ENCODE measurements around the gene CHRNB2. TPM values are rescaled to one million over a fixed set of nuclear protein-coding genes. Genes with fewer than 3 reads are reported as not detected.
A peak's percentile ranks its signal among the peaks of the same experiment; 100 is the strongest.

CHRNB2 gene
- total and polyA plus RNA-seq, 4 donors = 5.8 to 24.1 (median 19.1) TPM

DNA sequence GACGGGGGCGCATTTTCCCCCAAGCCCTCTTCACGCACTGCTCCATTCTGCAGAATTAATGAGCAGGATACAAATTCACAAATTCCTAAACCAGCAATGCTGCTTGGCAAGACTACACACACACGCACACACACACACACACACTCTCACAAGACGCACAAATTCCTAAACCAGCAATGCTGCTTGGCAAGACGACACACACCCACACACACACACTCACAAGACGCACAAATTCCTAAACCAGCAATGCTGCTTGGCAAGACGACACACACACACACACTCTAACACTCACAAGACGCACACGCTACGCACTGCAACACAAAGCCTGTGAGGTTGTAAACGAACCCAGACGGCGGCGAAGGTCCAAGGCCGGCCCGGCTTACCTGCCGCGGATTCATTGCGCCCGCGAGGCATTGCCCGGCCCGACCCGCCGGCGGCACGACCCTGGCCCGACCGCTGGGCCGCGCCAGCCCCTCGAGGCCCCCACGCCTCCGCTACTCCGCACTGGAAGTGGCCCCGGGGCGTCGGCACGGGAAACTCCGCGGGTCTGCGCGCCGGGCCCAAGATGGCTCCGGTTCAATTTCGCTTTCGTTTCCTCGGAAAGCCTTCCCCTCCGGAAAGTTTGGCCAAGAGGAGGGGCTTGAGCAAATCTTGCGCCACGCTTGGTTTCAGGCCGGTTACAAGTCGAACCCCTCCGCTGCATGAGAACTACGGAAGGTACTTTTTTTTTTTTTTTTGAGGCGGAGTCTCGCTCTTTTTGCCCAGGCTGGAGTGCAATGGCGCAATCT, 40.2 kb downstream of the CHRNB2 start, which contains the start of gene ADAR:
Gene ADAR (minus strand): TSS at position 578 of the 788 bp plus-strand sequence. CDS start 180 bp downstream, at position 398.
- DNase-seq (ENCODE audit: low read depth in 4 of 6, low spot score in 6 of 6) = peak; percentile 69 to 96 (median 80)
- peak within 1 kb of the TSS; percentile 93 for H3K27ac ChIP-seq (ENCODE audit: low read depth, low read length)
- peak within 1 kb of the TSS; percentile 70 for H3K4me3 ChIP-seq (ENCODE audit: low read depth, low read length)
- peaks cover 9% of the 10 kb centered on the region for H3K4me1 ChIP-seq (ENCODE audit: control insufficient read depth, insufficient read depth, low read length)
- no peaks in the 10 kb centered on the region for H3K9me3 ChIP-seq (ENCODE audit: control insufficient read depth, insufficient read depth, low read length)
- H3K27me3 ChIP-seq (ENCODE audit: control insufficient read depth, insufficient read depth, low read length) = no peaks in the 10 kb centered on the region
- no peaks in the 10 kb centered on the region for H3K36me3 ChIP-seq (ENCODE audit: control insufficient read depth, insufficient read depth, low read length)
- under 1% methylated on average over 58 of the region's 59 CpGs for WGBS (ENCODE audit: insufficient coverage)

DNA sequence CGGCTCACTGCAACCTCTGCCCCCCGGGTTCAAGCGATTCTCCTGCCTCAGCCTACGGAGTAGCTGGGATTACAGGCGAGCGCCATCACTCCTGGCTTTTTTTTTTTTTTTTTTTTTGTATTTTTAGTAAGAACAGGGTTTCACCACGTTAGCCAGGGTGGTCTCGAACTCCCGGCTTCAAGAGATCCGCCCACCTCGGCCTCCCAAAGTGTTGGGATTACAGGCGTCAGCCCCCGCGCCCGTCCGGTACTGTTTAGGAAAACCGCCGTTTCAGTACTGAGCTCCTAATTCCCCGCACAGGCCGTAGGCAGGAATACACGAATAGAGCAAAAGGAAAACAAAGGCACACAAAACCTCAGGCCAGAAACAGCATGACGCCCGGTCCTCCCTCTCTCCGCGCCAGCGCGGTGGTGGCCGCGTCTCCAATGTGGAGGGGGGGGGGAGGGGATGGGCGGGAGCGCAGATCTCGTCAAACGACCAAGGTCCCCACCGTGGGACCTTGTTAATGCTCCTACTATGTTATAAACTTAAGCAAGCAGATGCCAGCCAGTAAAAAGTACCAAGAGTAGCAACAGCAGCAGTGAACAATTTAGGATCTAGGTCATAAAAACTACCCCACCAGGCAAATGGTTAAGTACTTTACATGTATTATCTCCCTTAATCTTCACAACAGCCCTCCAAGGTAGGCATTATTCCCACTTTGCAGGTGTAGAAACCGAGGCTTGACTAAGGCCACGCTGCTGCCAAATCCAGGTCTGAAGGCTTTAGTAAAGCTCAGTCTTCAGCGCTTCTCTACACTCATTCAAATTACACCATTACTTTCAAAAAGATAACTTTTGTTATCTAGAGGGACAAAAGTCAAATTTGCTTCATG, 41.1 kb downstream of the CHRNB2 start:
- peak overlapping the region; percentile 93 for H3K27ac ChIP-seq (ENCODE audit: low read depth, low read length)
- H3K4me1 ChIP-seq (ENCODE audit: control insufficient read depth, insufficient read depth, low read length) = peaks cover 9% of the 10 kb centered on the region
- H3K9me3 ChIP-seq (ENCODE audit: control insufficient read depth, insufficient read depth, low read length) = no peaks in the 10 kb centered on the region
- H3K36me3 ChIP-seq (ENCODE audit: control insufficient read depth, insufficient read depth, low read length) = no peaks in the 10 kb centered on the region
- peak in 5 of 6 donors; percentile 29 to 84 (median 36) for DNase-seq (ENCODE audit: low read depth in 4 of 6, low spot score in 6 of 6)
- 3% methylated on average over 17 of the region's 37 CpGs for WGBS (ENCODE audit: insufficient coverage)
- peak overlapping the region; percentile 70 for H3K4me3 ChIP-seq (ENCODE audit: low read depth, low read length)
- no peaks in the 10 kb centered on the region for H3K27me3 ChIP-seq (ENCODE audit: control insufficient read depth, insufficient read depth, low read length)

DNA sequence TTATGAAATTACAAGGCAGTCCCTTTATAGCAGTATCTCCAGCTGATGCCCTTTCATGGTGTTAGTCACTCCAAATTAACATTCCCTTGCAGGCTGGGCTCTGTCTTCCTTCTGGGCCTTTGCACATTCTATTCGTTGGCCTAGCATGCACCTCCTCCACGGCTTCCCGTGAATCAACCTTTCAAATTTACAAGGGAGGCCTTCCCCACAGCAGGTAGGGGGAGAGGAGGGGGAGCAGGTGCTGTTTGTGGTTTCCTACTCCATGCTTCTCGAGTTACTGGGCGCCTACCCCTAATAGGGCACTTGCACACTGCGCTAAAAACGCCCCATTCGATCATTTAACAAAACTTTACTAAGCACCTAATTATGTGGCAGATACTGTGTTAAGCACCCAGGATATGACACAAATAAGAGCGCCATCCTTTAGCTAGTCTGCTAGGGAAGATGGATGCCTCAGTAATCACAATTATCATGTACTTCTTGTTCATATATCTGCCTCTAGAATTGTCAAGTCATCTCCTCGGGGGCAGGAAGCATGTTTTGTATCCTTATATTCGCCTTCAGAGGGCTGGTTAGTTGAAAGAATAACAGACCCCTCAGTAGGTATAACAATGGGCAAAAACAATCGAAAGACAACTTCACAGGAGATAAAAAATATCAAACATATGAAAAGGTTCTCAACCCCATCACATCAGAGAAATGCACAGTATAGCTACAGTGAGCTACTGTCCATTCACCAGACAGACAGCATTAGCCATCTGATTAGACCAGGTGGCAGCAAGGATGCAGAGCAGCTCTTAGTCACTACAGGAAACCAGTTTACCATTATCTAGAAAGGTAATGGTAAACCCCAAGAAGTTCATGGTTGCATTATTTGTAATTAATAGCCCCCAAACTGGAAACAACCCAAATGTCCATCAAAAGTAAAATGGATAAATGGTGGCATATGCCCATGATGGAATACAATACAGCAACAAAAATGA, 42.1 kb downstream of the CHRNB2 start:
- no peak for DNase-seq (ENCODE audit: low read depth in 4 of 6, low spot score in 6 of 6)
- H3K4me1 ChIP-seq (ENCODE audit: control insufficient read depth, insufficient read depth, low read length) = peaks cover 9% of the 10 kb centered on the region
- H3K36me3 ChIP-seq (ENCODE audit: control insufficient read depth, insufficient read depth, low read length) = no peaks in the 10 kb centered on the region
- no peaks in the 10 kb centered on the region for H3K27me3 ChIP-seq (ENCODE audit: control insufficient read depth, insufficient read depth, low read length)
- peak overlapping the region; percentile 93 for H3K27ac ChIP-seq (ENCODE audit: low read depth, low read length)
- no peaks in the 10 kb centered on the region for H3K9me3 ChIP-seq (ENCODE audit: control insufficient read depth, insufficient read depth, low read length)
- H3K4me3 ChIP-seq (ENCODE audit: low read depth, low read length) = no peak overlapping the region
- 53% methylated on average over 3 of the region's 12 CpGs for WGBS (ENCODE audit: insufficient coverage)

DNA sequence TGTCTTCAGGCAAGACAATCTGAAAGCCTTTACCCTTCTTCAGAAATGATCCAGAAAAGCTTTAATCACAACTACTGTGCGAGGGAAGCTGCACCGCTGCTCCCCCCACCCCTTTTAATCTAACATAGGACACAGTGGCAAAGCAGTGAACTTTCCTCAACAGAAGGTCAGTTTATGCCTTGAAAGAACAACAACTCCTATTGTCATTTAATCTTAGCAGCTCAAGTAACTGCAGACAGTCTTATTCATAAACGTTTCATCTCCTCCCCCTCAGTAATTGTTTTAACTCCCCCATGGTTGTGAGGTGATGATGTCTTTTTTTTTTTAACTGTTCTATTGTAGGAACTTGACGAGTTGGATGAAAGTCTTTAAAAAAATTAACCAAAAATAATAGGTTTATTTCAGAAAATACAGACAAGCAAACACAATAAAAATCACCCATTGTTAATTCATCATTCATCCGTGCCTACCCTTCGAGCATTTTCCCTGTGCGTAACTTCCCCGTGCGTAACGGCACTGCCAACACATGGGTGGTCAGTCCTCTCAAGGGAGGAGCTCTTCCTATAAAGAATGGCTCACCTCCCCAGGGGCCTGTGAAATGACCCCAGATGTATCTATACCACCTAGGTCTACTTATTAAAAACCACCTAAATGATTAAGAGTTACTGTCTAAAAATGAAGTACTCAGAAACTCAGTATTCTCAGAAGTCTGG, 43.7 kb downstream of the CHRNB2 start:
- Histone ChIP-seq H3K27ac (ENCODE audit: low read depth, low read length) (no peak overlapping the region), H3K36me3 (ENCODE audit: control insufficient read depth, insufficient read depth, low read length) (no peaks in the 10 kb centered on the region), H3K27me3 (ENCODE audit: control insufficient read depth, insufficient read depth, low read length) (no peaks in the 10 kb centered on the region), H3K4me1 (ENCODE audit: control insufficient read depth, insufficient read depth, low read length) (peaks cover 9% of the 10 kb centered on the region), H3K9me3 (ENCODE audit: control insufficient read depth, insufficient read depth, low read length) (no peaks in the 10 kb centered on the region), H3K4me3 (ENCODE audit: low read depth, low read length) (no peak overlapping the region)
- 17% methylated on average over 3 of the region's 10 CpGs for WGBS (ENCODE audit: insufficient coverage)
- DNase-seq (ENCODE audit: low read depth in 4 of 6, low spot score in 6 of 6) = no peak

GRCh38 chr1:154614247-154614646, 46.7 kb downstream of the CHRNB2 start:
- Histone ChIP-seq H3K4me1 (ENCODE audit: control insufficient read depth, insufficient read depth, low read length) (peaks cover 3% of the 10 kb centered on the region), H3K27ac (ENCODE audit: low read depth, low read length) (no peak overlapping the region), H3K27me3 (ENCODE audit: control insufficient read depth, insufficient read depth, low read length) (no peaks in the 10 kb centered on the region), H3K4me3 (ENCODE audit: low read depth, low read length) (no peak overlapping the region), H3K9me3 (ENCODE audit: control insufficient read depth, insufficient read depth, low read length) (no peaks in the 10 kb centered on the region), H3K36me3 (ENCODE audit: control insufficient read depth, insufficient read depth, low read length) (no peaks in the 10 kb centered on the region)
- no peak for DNase-seq (ENCODE audit: low read depth in 4 of 6, low spot score in 6 of 6)
- WGBS (ENCODE audit: insufficient coverage) = 100% methylated on average over 4 of the region's 4 CpGs

DNA sequence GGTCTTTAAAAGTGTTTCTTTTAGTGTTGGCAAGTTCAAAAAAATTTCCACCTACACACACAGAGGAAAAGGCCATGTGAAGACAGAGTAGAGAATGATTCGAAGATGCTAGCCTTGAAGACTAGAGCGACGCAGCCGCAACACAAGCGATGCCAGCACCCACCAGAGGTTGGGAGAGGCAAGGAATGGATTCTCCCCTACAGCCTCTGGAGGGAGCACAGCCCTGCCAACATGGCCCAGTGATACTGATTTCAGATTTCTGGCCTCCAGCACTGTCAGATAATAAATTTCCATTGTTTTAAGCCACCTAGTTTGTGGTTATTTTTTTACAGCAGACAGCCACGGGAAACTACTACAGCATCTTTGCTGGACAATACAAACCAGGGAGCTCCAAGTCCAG, 47.3 kb downstream of the CHRNB2 start:
- H3K9me3 ChIP-seq (ENCODE audit: control insufficient read depth, insufficient read depth, low read length) = no peaks in the 10 kb centered on the region
- H3K4me3 ChIP-seq (ENCODE audit: low read depth, low read length) = no peak overlapping the region
- DNase-seq (ENCODE audit: low read depth in 4 of 6, low spot score in 6 of 6) = no peak
- peaks cover 3% of the 10 kb centered on the region for H3K4me1 ChIP-seq (ENCODE audit: control insufficient read depth, insufficient read depth, low read length)
- WGBS (ENCODE audit: insufficient coverage) = 83% methylated on average over 5 of the region's 6 CpGs
- H3K36me3 ChIP-seq (ENCODE audit: control insufficient read depth, insufficient read depth, low read length) = no peaks in the 10 kb centered on the region
- no peaks in the 10 kb centered on the region for H3K27me3 ChIP-seq (ENCODE audit: control insufficient read depth, insufficient read depth, low read length)
- H3K27ac ChIP-seq (ENCODE audit: low read depth, low read length) = no peak overlapping the region

- no peaks in the 10 kb centered on the region for H3K9me3 ChIP-seq (ENCODE audit: control insufficient read depth, insufficient read depth, low read length)
- no peaks in the 10 kb centered on the region for H3K36me3 ChIP-seq (ENCODE audit: control insufficient read depth, insufficient read depth, low read length)
- WGBS (ENCODE audit: insufficient coverage) = 95% methylated on average over 3 of the region's 4 CpGs
- H3K27me3 ChIP-seq (ENCODE audit: control insufficient read depth, insufficient read depth, low read length) = no peaks in the 10 kb centered on the region
- DNase-seq (ENCODE audit: low read depth in 4 of 6, low spot score in 6 of 6) = no peak
- H3K4me3 ChIP-seq (ENCODE audit: low read depth, low read length) = no peak overlapping the region
- H3K27ac ChIP-seq (ENCODE audit: low read depth, low read length) = no peak overlapping the region
- peaks cover 3% of the 10 kb centered on the region for H3K4me1 ChIP-seq (ENCODE audit: control insufficient read depth, insufficient read depth, low read length)
These were observed 47.8 kb downstream of the CHRNB2 start for GRCh38 chr1:154615411-154615810.

DNA sequence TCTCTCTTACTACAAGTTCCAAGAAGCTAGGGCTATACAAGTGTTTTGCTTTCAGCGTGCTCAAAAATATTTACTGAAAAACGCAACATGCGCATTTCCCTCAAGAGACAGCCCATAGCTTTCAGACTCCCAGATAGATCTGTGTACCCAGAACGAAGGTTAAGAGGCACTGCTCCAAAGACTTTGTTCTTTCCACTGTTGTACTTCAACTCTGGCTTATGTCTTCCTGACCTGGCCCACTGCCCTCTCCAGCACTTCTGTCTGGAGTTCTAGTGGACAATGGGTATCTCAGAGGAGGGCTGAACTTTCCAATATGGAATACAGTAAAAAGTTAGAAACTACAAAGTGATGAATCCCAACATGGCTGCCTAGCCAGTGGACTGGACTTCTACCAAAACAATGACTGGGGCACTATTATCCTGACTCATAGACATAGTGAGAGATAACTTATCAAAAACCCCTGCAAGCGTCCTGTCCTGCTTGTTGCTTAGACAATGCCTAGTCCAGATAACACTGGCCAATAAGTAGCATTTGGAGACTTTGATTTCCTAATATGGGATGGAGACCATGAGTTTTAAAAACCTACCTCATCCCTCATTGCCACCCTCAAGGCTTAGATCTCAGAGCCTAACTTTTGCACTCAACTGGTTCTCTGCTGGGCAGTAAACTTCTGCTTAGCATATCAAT, 49.2 kb downstream of the CHRNB2 start:
- 93% methylated on average over 3 of the region's 5 CpGs for WGBS (ENCODE audit: insufficient coverage)

More for the DNA sequence above, 49.2 kb downstream of the CHRNB2 start:
- Histone ChIP-seq H3K27ac (ENCODE audit: low read depth, low read length) (no peak overlapping the region), H3K4me1 (ENCODE audit: control insufficient read depth, insufficient read depth, low read length) (no peaks in the 10 kb centered on the region), H3K27me3 (ENCODE audit: control insufficient read depth, insufficient read depth, low read length) (no peaks in the 10 kb centered on the region), H3K9me3 (ENCODE audit: control insufficient read depth, insufficient read depth, low read length) (no peaks in the 10 kb centered on the region), H3K36me3 (ENCODE audit: control insufficient read depth, insufficient read depth, low read length) (no peaks in the 10 kb centered on the region), H3K4me3 (ENCODE audit: low read depth, low read length) (no peak overlapping the region)
- no peak for DNase-seq (ENCODE audit: low read depth in 4 of 6, low spot score in 6 of 6)
